ENCODE data around the gene FGF11.

GRCh38 chr17:7416323-7416722 lies 23.0 kb upstream of the FGF11 start:
- TF ChIP-seq, protein P1, sequence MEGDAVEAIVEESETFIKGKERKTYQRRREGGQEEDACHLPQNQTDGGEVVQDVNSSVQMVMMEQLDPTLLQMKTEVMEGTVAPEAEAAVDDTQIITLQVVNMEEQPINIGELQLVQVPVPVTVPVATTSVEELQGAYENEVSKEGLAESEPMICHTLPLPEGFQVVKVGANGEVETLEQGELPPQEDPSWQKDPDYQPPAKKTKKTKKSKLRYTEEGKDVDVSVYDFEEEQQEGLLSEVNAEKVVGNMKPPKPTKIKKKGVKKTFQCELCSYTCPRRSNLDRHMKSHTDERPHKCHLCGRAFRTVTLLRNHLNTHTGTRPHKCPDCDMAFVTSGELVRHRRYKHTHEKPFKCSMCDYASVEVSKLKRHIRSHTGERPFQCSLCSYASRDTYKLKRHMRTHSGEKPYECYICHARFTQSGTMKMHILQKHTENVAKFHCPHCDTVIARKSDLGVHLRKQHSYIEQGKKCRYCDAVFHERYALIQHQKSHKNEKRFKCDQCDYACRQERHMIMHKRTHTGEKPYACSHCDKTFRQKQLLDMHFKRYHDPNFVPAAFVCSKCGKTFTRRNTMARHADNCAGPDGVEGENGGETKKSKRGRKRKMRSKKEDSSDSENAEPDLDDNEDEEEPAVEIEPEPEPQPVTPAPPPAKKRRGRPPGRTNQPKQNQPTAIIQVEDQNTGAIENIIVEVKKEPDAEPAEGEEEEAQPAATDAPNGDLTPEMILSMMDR (IDR thresholded peaks at IDR 0.05) = no peak
- no peak for TF ChIP-seq POLR2AphosphoS5 (IDR thresholded peaks at IDR 0.05)
- no peak for TF ChIP-seq POLR2A (IDR thresholded peaks at IDR 0.05)

All from upper lobe of left lung (tissue), 4 donors.